SKM-1 treated with dmso at 0.1 percent for 144 hours (cell line): ENCODE measurements around the gene POU2F1.

Experiments
- DNase-seq: peaks from one replicate; lab custom pipeline; 2025; ENCODE audit not compliant: unreplicated experiment; lab: John Stamatoyannopoulos, UW

The POU2F1 gene

DNA sequence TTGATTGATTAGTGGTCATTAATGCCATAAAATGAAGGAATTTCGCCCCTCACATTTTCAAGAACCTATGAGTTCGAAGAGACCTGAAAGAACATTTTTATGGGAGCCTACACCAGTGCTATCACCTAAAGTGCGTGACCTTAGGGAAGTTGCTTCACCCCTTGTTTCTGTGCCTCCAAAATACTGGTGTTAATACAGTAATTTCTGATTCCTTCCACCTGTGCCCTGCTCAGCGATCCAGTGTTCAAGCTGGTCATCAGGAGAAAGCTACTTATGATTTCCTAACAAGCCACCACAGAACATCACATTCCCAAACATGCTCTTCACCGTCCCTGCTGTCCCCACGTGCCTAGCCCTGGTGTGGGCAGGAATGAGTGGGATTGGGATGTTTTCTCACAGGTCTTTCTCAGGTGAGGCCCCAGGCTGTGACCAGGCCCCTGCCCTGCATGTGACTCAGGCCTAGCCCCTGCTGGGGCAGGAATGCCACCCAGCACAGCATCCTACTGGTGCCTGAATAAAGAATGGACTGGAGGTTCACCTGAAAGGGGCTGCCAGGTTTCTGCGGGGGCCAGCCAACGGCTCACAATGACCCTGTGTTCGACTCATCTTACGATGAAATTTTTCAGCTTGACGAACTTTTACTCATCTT lies 237.4 kb downstream of the POU2F1 start:
- DNase-seq: no peak

DNA sequence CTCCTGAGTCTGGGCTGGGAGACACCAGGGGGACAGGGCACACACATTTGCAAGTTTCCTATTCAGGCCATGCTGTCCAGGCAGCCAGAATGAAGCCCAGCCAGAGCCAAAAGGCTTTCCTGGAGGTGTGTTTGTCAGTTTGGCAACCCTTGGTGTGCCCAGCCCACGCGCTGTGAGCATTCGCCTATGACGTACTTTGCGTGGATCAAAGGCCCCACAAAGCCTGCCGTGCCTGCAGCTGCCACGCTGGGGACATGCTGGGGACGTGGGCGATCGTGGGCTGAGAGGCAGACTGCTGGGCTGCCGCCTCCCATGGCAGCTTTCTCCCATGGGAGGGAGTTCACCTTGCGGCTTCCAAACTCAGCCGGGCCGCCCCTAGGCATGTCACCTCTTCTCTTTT lies 240.2 kb downstream of the POU2F1 start:
- no peak for DNase-seq

DNA sequence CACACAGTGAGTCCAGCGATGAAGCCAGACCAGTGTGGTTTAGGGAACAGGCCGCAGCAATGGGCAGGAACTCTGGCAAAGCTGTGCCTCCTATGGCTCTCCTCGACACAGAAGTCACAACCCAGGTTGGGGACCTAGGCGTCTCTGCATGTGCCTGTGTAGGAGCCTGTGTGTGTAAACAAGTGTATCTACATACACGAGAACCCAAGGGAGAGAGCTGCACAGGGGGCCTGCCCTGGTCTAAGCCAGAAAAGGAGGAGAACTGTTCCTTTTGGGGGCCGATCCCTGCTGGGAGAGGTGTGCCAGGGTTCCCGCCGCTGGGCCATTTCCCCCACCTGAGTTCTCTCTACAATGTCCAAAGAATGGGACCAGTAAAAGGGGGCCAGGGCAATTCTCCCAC lies 241.7 kb downstream of the POU2F1 start:
- DNase-seq: no peak

DNA sequence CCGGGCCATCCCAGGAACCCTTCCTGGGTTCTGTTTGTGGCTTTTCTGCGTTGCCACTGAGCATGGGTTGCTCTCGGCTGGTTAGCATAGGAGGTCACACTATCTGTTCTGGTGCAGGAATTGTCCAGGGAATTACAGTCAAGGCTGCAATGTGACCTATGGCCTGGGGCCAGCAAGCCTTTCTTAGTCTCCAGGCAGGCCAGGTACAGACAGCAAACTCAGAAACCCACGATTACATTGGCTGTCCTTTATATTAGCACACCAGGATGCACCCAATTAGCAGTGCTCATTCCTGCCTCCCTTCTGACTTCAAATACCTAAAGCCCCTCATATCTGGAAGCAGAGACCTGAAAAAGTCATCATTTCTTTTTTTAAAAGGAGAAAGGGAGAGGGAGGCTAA lies 242.4 kb downstream of the POU2F1 start:
- DNase-seq: no peak

DNA sequence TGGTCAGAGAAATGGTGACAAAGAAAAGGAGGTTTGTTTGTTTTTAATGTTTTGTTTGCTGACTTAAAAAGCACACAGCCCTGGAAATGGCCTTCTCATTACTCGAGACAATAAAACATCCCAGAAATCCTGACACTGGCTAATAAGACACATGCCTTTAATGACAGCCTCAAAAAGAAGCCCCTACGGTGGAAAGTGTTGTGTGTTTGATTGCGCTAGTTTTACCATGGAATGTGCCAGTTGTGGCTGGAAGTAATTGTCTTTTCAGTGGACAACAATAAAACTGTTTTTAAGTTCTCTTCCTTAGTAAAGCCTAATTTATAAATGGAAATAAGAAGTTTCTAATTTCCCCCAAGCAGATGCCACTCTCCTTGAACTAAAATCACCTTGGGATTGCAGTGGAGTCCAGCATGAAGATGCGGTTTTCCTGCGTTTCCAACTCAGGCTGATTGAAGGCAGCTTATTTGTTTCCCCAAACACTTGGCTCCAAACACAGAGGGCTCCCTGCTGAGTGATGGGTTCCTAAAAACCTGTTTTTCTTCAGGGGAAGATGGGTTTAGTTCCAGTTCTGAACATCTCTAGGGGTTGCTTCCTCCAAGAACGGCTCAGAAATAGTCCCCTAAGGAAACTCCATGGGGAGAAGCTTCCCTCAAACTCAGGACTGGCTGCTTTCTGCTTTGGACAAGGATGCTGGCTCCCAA lies 243.3 kb downstream of the POU2F1 start:
- DNase-seq: no peak

GRCh38 chr1:167465018-167465417 lies 244.3 kb downstream of the POU2F1 start:
- DNase-seq: no peak

- no peak for DNase-seq
Observed at GRCh38 chr1:167465743-167466142, 245.1 kb downstream of the POU2F1 start.

- no peak for DNase-seq
Observed at GRCh38 chr1:167467126-167467710, 246.5 kb downstream of the POU2F1 start.

DNA sequence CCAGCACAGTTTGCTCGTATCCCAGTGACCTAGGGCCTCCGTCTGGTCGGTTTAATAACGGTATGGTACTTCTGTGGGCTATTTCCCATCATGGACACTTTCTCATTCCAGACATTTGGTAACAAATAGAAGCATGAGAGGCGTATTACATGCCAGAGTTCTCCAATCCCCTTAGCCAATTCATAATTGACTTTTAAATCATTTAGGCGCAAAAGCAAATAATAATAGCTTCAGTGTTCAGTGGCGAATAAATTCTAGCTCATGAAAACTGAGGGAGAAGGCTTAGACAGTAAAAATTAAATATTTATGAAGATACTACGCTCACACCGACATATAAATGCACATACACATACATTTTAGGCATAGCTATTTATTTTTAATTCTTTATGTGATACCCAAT lies 247.1 kb downstream of the POU2F1 start:
- no peak for DNase-seq

GRCh38 chr1:167469280-167469965 lies 248.7 kb downstream of the POU2F1 start:
- DNase-seq: no peak

- DNase-seq: no peak
Observed at GRCh38 chr1:167471568-167471967, 250.9 kb downstream of the POU2F1 start.

- DNase-seq: no peak
Observed at GRCh38 chr1:167472752-167473521, 252.3 kb downstream of the POU2F1 start.

DNA sequence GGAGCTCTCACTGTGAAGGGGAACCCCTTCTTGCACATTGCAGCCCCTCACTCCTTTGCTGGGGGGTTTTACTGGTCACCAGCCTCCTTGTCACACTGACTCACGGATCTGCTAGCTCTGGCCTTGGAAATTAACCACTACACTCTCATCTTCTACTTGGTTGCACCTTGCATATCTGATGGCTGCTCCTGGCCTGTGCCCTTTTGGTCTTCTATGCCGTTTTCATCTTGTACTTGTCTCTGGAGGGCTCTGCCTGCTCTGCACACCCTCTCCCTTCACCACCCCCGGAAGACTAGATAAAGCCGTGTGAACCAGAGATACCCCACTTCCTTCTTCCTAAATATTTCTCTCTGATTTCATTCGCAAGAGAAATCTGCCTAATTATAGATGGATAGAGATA lies 253.1 kb downstream of the POU2F1 start:
- no peak for DNase-seq

DNA sequence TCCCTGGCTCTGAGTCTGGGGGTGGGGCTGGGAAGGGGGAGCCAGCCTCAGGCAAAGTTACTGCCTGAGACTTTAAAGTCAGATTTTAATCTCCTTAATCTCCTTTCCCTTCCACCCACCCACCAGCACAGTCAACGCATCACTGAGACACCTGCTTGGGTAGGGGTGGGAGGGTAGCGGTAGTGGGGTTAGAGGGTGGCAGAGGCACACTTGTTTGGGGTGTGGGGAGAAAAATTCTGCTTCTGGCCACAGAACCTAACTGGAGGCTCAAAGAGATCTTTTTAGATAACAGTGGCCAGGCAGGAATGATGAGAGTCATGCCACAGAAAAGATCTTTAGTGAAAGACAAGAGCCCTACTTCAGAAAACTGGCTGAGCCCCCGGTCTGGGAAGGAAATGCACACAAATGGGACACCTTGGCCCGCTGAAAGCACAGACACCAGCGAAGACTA lies 253.5 kb downstream of the POU2F1 start:
- DNase-seq: no peak

- DNase-seq: no peak
Observed at GRCh38 chr1:167476061-167476460, 255.4 kb downstream of the POU2F1 start.
